Bronchial epithelial cell (primary cell): ENCODE measurements around the gene CCDC28B. TPM values are rescaled to one million over a fixed set of nuclear protein-coding genes. Genes with fewer than 3 reads are reported as not detected.
A peak's percentile ranks its signal among the peaks of the same experiment; 100 is the strongest.

Source experiments
- DNase-seq: peaks from one replicate; pipeline ENCODE4 v3.0.0-alpha.2; 2010; ENCODE audit warnings: low read depth
- FAIRE-seq: peaks from 2 replicates; lab custom pipeline; 2011; peaks lifted over from hg19 to GRCh38; lab: Jason Lieb, UNC
- H3K27me3 ChIP-seq: 2 replicates; pipeline ENCODE4 v1.5.1; 2011; ENCODE audit warnings: low read length; ENCODE audit not compliant: control insufficient read depth, insufficient read depth
- H3K36me3 ChIP-seq: 2 replicates; pipeline ENCODE4 v1.5.1; 2011; ENCODE audit warnings: low read length; ENCODE audit not compliant: control insufficient read depth, insufficient read depth
- H3K4me3 ChIP-seq: 2 replicates; pipeline ENCODE4 v1.5.1; 2011; ENCODE audit warnings: mild to moderate bottlenecking, low read depth, low read length, control low read depth
- total RNA-seq: library from RNA; depleted of rRNA; stranded (reverse); fragments of >200 nt; gene quantifications from 2 replicates; pipeline ENCODE4 v1.2.1, GENCODE V29; 2014
- TF ChIP-seq, protein P1 (sequence below): IDR thresholded peaks from 2 replicates; pipeline ENCODE4 v1.5.1; 2011; ENCODE audit warnings: mild to moderate bottlenecking, moderate library complexity, low read length, control low read depth, inconsistent platforms; ENCODE audit not compliant: insufficient read depth, severe bottlenecking

The CCDC28B gene
- total RNA-seq, 1 donor from 2014 or later = 2.9 TPM

DNA sequence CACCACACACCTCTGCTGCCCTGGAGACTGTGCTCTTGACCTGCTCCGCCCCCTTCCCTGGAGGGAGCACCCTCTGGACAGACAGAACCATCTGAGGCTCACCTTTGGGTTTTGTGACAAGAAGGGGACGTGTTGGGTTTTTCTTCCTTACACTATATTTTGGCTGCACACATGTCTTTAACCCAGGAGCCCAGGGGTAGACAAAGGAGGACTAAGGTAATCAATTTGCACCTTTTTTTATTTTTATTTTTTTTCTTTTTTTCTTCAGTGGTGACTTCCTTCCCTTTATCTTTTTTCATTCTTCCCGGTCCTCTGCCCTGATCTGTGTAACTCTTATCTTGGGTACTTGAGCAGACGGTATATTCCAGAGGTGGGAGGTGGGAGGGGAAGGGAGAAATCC is 29.4 kb upstream of the CCDC28B start:
- H3K36me3 ChIP-seq = peaks cover 33% of the 10 kb centered on the region

DNA sequence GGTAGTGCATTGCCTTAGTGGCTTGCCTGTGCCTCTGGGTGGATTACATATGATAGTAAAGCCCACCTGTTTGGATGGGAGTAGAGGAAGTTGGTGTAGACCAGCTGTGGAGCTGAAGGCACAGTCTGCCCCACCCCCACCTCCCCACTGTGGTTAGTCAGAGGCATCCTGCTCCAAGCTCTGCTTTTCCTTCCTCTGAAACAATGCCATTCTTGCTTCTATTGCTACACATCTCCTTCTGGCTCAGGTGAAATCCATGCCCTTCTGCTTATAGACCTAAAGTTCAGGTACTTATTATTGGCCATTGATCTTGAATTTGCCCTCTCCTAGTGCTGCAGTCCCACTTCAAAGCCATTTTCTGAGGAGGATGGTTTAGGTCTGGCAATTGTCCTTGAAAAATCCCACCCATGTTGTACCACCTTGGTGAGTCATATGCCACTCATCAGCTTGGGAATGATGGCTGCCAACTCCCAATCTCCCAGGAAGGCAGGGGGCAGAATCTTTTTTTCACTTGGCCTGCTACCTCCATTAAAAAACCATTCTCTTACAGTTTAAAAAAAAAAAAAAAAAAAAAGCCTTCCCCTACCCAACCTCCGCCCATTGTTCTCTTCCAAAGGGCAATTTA is 27.7 kb upstream of the CCDC28B start:
- TF ChIP-seq, protein P1, sequence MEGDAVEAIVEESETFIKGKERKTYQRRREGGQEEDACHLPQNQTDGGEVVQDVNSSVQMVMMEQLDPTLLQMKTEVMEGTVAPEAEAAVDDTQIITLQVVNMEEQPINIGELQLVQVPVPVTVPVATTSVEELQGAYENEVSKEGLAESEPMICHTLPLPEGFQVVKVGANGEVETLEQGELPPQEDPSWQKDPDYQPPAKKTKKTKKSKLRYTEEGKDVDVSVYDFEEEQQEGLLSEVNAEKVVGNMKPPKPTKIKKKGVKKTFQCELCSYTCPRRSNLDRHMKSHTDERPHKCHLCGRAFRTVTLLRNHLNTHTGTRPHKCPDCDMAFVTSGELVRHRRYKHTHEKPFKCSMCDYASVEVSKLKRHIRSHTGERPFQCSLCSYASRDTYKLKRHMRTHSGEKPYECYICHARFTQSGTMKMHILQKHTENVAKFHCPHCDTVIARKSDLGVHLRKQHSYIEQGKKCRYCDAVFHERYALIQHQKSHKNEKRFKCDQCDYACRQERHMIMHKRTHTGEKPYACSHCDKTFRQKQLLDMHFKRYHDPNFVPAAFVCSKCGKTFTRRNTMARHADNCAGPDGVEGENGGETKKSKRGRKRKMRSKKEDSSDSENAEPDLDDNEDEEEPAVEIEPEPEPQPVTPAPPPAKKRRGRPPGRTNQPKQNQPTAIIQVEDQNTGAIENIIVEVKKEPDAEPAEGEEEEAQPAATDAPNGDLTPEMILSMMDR = no peak
- Histone ChIP-seq H3K27me3 (no peaks in the 10 kb centered on the region), H3K36me3 (peaks cover 29% of the 10 kb centered on the region), H3K4me3 (no peak overlapping the region)
- FAIRE-seq (no peak), DNase-seq (peak; percentile 72)

More for the DNA sequence above, 29.4 kb upstream of the CCDC28B start:
- TF ChIP-seq, protein P1 = no peak
- DNase-seq = no peak
- no peak overlapping the region for H3K4me3 ChIP-seq
- no peaks in the 10 kb centered on the region for H3K27me3 ChIP-seq
- no peak for FAIRE-seq

DNA sequence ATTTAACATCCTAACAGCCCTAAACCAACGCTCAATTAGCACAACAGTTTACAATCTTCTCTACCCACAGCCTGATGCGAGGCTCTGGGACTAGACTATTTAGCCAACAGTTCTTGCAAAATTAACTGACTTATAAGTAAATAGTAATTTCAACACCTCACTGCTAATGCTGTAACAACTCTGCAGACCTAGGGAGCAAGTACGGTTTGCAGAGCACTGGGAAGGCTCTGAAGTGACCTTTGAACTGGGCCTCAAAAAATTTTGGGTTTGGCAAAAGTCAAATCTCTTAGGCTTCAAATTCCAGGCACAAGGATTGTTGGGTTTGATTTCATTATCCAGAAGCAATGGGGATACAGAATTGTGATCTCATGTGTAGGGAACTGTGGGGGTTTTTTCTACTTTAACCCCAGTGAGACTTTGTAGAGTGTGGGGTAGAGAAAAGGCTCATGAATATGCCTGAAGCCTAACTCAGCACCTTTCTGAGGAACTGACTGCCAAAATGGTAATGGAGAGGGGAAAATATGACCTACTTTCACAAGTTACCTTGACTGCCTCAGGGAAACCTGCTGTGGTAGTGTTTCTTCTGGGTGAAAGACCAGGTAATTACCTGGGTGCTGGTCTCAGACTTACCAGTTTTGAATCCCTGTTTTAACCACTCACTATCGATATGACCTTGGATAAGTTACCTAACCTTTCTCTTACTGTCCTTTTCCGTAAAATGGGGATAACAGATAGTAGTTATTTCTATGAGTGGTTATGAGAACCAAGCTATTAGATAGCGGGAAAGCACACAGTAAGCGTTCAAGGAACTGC is 21.8 kb upstream of the CCDC28B start:
- H3K4me3 ChIP-seq = no peak overlapping the region
- TF ChIP-seq, protein P1 = no peak
- no peaks in the 10 kb centered on the region for H3K27me3 ChIP-seq
- DNase-seq (peak; percentile 6), FAIRE-seq (no peak)
- H3K36me3 ChIP-seq = peaks cover 14% of the 10 kb centered on the region

- Histone ChIP-seq H3K36me3 (peaks cover 12% of the 10 kb centered on the region), H3K27me3 (no peaks in the 10 kb centered on the region), H3K4me3 (peak overlapping the region; percentile 49)
- DNase-seq = no peak
- no peak for FAIRE-seq
- TF ChIP-seq, protein P1 = no peak
These were observed 21.3 kb upstream of the CCDC28B start for GRCh38 chr1:32179193-32179442.

DNA sequence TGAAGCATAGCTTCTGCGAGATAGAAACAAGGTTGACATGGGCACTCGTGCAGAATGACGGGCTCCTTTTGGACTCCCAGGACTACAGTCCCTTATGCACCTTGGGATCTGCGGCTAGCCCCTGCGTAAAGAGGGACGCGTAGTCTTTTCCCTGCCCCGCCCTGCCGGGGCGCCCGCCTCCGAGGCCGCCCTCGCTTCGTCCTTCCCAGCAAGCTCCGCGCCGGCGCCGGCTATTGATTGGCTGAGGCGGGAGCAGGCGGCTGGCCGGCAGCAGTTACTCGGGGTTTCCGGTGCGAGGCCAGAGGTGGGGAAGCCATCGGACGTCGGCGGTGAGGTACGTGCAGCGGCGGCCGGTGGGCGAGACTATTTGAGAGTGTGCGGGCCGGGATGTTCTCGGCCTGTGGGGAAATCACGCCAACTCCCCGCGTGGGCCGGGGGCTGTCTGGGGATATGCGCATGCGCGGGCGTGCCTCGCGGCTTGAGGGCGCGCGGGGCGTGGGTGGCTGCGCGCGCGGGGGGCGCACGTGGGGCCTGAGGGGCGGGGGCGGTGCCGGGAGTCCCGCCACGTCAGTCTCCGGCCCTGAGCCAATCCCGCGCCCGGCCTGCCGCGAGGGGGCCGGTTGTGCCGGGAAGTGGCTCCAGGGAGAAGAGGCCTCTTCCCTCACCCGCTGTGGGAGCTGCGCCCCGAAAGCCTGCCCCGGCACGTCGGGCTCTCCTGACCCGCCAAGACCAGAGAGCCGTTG is 20.8 kb upstream of the CCDC28B start, which contains the start of gene TXLNA:
TXLNA (plus strand) TSS at position 233 of the 743 bp plus-strand sequence. CDS start 671 bp downstream, outside the sequence.
- FAIRE-seq (no peak), DNase-seq (peak; percentile 76)
- peak within 1 kb of the TSS; percentile 49 for H3K4me3 ChIP-seq
- TF ChIP-seq, protein P1 = no peak
- no peaks in the 10 kb centered on the region for H3K27me3 ChIP-seq
- peaks cover 15% of the 10 kb centered on the region for H3K36me3 ChIP-seq
